A673 (cell line): ENCODE results near the gene PAQR5. TPM values are rescaled to one million over a fixed set of nuclear protein-coding genes. Genes with fewer than 3 reads are reported as not detected.

Source experiments
- BruUV-seq: library from RNA; stranded (reverse); fragments of 400-500 nt; replicated peaks from 2 replicates; lab custom pipeline; 2021; lab: Mats Ljungman, UMichigan
- CTCF ChIA-PET: fragments of 300-600 bp; sonication (Branson Sonifier 250); formaldehyde crosslinking; loops from one replicate; lab custom pipeline; 2022; ENCODE audit warnings: antibody characterized with exemption; lab: Charles Lee
- POLR2A ChIA-PET: fragments of 300-600 bp; sonication (Branson Sonifier 250); formaldehyde crosslinking; loops from one replicate; lab custom pipeline; 2022; ENCODE audit warnings: antibody characterized with exemption; ENCODE audit not compliant: low non-redundant PET; lab: Charles Lee
- DNase-seq: peaks from one replicate; pipeline ENCODE4 v3.0.0-alpha.2; 2015; ENCODE audit warnings: low spot score
- H3K27ac ChIP-seq: fragments of 200-600 bp; sonication (generic); 2 replicates; pipeline ENCODE4 v1.5.1; 2016; ENCODE audit warnings: mixed run types, low read depth, mild to moderate bottlenecking, mixed read lengths, antibody characterized with exemption, low read length; ENCODE audit not compliant: poor library complexity, severe bottlenecking
- H3K27me3 ChIP-seq: fragments of 200-600 bp; sonication (generic); replicated peaks from 2 replicates; pipeline ENCODE4 v1.6.1; 2017; ENCODE audit warnings: mixed run types, low read depth, mild to moderate bottlenecking, mixed read lengths, antibody characterized with exemption, low read length; ENCODE audit not compliant: insufficient read depth, poor library complexity
- H3K36me3 ChIP-seq: fragments of 200-600 bp; sonication (generic); 2 replicates; pipeline ENCODE4 v1.6.1; 2016; ENCODE audit warnings: mixed run types, mild to moderate bottlenecking, mixed read lengths, antibody characterized with exemption, low read length; ENCODE audit not compliant: insufficient read depth, poor library complexity, severe bottlenecking
- H3K4me1 ChIP-seq: fragments of 200-600 bp; sonication (generic); 2 replicates; pipeline ENCODE4 v1.6.1; 2017; ENCODE audit warnings: mixed run types, mild to moderate bottlenecking, mixed read lengths, antibody characterized with exemption, low read length; ENCODE audit not compliant: insufficient read depth, poor library complexity, severe bottlenecking
- H3K4me3 ChIP-seq: fragments of 200-600 bp; sonication (generic); 2 replicates; pipeline ENCODE4 v1.5.1; 2016; ENCODE audit warnings: low read depth, mixed run types, mild to moderate bottlenecking, mixed read lengths, low read length; ENCODE audit not compliant: poor library complexity, severe bottlenecking
- H3K9me3 ChIP-seq: fragments of 200-600 bp; sonication (generic); 2 replicates; pipeline ENCODE4 v1.6.1; 2016; ENCODE audit warnings: mixed run types, low read depth, mild to moderate bottlenecking, mixed read lengths, antibody characterized with exemption, low read length; ENCODE audit not compliant: poor library complexity, severe bottlenecking
- CTCF ChIP-seq: fragments of 300-800, 200-600 bp; sonication (generic); conservative IDR thresholded peaks from 2 replicates; pipeline ENCODE4 v1.5.1; 2017; ENCODE audit warnings: low read depth, mild to moderate bottlenecking, antibody characterized with exemption, low read length, moderate library complexity, mixed read lengths
- EZH2 ChIP-seq: fragments of 200-600 bp; sonication (generic); IDR thresholded peaks from 2 replicates; pipeline ENCODE4 v1.6.1; 2017; ENCODE audit warnings: borderline replicate concordance, low read depth, mild to moderate bottlenecking, mixed read lengths, antibody characterized with exemption, low read length; ENCODE audit not compliant: poor library complexity, severe bottlenecking
- intact Hi-C: fragments of 100-400 bp; cut with micrococcal nuclease; formaldehyde crosslinking; loops from one replicate; pipeline ENCODE4 v1.10.0; 2022; ENCODE audit not compliant: unreplicated experiment
- total RNA-seq: library from RNA; stranded (reverse); gene quantifications from 2 replicates; pipeline ENCODE4 v1.2.3, GENCODE V29; 2021

The PAQR5 gene
- total RNA-seq, 1 experiment from 2014 or later: 19.1 TPM

GRCh38 chr15:69439623-69440022 lies 140.9 kb downstream of the PAQR5 start:
- POLR2A ChIA-PET: no interaction called here
- H3K9me3 ChIP-seq: no peaks in the 10 kb centered on the region
- H3K36me3 ChIP-seq: peaks cover 100% of the 10 kb centered on the region
- TF ChIP-seq CTCF (no peak), EZH2 (no peak)
- BruUV-seq: no TSS peak
- no peak overlapping the region for H3K27ac ChIP-seq
- CTCF ChIA-PET: no interaction called here
- H3K27me3 ChIP-seq: no peaks in the 10 kb centered on the region
- no peak for DNase-seq
- H3K4me3 ChIP-seq: no peak overlapping the region
- no peaks in the 10 kb centered on the region for H3K4me1 ChIP-seq
- intact Hi-C loops: no loop called here

- no TSS peak for BruUV-seq
- H3K9me3 ChIP-seq: no peaks in the 10 kb centered on the region
- no peaks in the 10 kb centered on the region for H3K27me3 ChIP-seq
- TF ChIP-seq EZH2 (no peak), CTCF (no peak)
- ChIA-PET CTCF (no interaction called here), POLR2A (no interaction called here)
- H3K36me3 ChIP-seq: peaks cover 100% of the 10 kb centered on the region
- H3K4me1 ChIP-seq: no peaks in the 10 kb centered on the region
- DNase-seq: no peak
- intact Hi-C loops: no loop called here
- no peak overlapping the region for H3K27ac ChIP-seq
- no peak overlapping the region for H3K4me3 ChIP-seq
Observed at GRCh38 chr15:69443032-69443611, 144.4 kb downstream of the PAQR5 start.

- no peaks in the 10 kb centered on the region for H3K9me3 ChIP-seq
- no TSS peak for BruUV-seq
- intact Hi-C loops: no loop called here
- H3K27me3 ChIP-seq: no peaks in the 10 kb centered on the region
- no peak overlapping the region for H3K4me3 ChIP-seq
- H3K27ac ChIP-seq: no peak overlapping the region
- no peak for TF ChIP-seq CTCF
- TF ChIP-seq EZH2: no peak
- peaks cover 98% of the 10 kb centered on the region for H3K36me3 ChIP-seq
- ChIA-PET CTCF (no interaction called here), POLR2A (no interaction called here)
- DNase-seq: no peak
- no peaks in the 10 kb centered on the region for H3K4me1 ChIP-seq
Observed at GRCh38 chr15:69444686-69445085, 146.0 kb downstream of the PAQR5 start.
